Measurements from ENCODE around the gene CCDC33.

CCDC33 gene

DNA sequence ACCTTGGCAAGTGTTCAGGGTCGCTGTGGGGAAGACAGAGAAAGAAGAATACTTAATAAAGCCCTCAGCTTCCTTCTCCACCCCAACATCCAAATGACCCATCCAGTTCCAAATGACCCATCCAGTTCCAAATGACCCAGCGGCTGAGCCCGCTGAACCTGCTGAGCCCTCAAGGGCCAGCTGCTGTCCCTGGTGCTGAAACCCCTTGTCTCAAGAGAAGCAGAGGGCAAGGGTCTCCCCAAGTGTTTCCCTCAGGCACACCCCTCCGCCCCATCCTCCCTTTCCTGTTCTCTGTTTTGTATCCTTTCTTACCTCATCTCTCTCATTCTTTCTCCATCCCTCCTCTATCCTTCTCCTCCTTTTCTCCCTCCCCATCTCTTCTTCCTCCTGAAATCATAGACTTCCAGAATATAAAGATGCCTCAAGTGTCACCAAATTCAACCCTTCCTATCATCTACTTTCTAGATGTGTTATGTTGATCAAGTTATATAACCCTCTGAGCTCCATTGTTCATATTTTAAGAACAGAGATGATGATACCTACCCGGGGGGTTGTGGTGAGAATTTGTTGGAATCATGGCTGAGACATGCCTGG is 29.0 kb downstream of the CCDC33 start:
- H3K9me3 Mint-ChIP-seq = no peaks in the 10 kb centered on the region
- ATAC-seq (no peak), DNase-seq (peak; percentile 16)
- no peaks in the 10 kb centered on the region for H3K36me3 Mint-ChIP-seq (ENCODE audit: low read depth)
- no peak overlapping the region for H3K4me3 Mint-ChIP-seq
- no peaks in the 10 kb centered on the region for H3K4me1 Mint-ChIP-seq
- peaks cover 21% of the 10 kb centered on the region for H3K27me3 Mint-ChIP-seq
- H3K27ac Mint-ChIP-seq = no peak overlapping the region

DNA sequence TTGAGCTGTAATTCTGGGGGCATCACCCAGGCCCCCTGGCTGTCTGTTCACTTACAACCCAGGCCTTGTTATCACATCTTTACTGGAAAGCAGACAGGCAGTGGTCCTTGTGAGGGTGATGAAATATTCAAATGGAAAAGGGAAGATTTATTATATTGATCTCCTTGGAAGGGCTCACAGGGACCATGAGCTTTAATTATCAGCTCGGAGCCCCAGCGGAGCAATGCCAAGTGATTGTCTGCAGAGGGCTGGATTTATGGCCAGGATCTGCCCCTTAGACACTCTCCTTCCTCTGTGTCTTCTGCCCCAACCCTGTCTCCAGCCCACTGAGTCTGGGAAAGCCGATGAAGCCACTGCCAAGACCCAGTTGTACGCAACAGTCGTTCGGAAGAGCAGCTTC is 31.9 kb downstream of the CCDC33 start:
- ATAC-seq = no peak
- no peaks in the 10 kb centered on the region for H3K36me3 Mint-ChIP-seq (ENCODE audit: low read depth)
- no peak for DNase-seq
- H3K27ac Mint-ChIP-seq = no peak overlapping the region
- no peak overlapping the region for H3K4me3 Mint-ChIP-seq
- peaks cover 1% of the 10 kb centered on the region for H3K4me1 Mint-ChIP-seq
- peaks cover 32% of the 10 kb centered on the region for H3K27me3 Mint-ChIP-seq
- no peaks in the 10 kb centered on the region for H3K9me3 Mint-ChIP-seq

DNA sequence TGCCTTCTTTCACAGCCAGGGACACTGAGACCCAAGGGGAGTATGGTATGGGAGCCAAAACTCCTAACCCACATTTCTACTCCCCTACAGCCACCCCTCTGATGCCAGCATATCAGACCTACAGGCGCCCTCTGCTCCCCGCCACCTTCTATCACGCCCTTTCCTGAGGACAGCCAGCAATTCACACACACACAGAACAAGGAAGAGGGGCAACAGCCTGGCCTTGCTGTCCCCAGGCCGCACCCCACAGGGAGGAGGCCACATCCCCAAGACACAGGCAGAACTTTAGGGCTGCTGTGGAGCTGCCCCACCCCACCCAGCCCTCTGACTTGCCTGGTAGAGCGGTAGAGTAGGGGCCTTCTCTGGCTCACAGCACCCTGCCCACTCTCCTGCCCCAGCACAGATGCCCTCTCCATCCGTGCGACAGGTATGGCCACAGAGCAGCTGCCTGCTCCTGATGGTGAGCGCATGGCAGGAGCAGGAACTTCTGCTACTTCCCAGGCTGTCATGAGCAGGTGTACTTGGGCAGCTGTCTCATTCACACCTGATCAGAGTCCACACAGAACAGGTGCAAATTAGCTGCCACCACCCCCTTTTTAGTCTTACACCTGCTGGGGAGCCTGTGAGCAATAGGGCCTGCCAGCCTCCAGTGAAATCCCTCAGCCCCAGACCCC is 33.4 kb downstream of the CCDC33 start:
- H3K27ac Mint-ChIP-seq = no peak overlapping the region
- no peaks in the 10 kb centered on the region for H3K9me3 Mint-ChIP-seq
- peaks cover 25% of the 10 kb centered on the region for H3K27me3 Mint-ChIP-seq
- H3K4me3 Mint-ChIP-seq = no peak overlapping the region
- peaks cover 1% of the 10 kb centered on the region for H3K4me1 Mint-ChIP-seq
- no peaks in the 10 kb centered on the region for H3K36me3 Mint-ChIP-seq (ENCODE audit: low read depth)
- ATAC-seq (no peak), DNase-seq (no peak)

DNA sequence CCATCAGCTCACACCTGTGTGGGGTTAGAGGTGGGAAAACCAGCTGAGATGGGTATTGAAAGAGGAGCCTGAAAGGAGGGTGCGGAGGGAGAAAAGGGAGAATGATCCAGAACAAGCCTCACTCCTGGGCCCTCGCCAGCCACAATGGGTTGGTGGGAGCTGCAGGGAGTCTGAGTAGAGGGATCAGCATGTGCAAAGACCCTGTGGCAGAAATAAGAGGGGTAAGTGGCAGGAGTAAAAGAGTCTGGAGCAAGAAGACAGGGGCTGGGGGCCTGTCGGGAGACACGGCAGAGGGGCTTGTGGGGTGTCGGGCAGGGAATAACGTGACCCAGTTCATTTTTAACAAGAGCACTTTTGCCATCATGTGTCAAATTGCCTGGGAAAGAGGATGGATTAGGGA is 34.0 kb downstream of the CCDC33 start:
- DNase-seq = no peak
- H3K4me3 Mint-ChIP-seq = no peak overlapping the region
- no peak overlapping the region for H3K27ac Mint-ChIP-seq
- peaks cover 20% of the 10 kb centered on the region for H3K27me3 Mint-ChIP-seq
- H3K36me3 Mint-ChIP-seq (ENCODE audit: low read depth) = no peaks in the 10 kb centered on the region
- H3K4me1 Mint-ChIP-seq = peaks cover 1% of the 10 kb centered on the region
- no peak for ATAC-seq
- H3K9me3 Mint-ChIP-seq = no peaks in the 10 kb centered on the region

DNA sequence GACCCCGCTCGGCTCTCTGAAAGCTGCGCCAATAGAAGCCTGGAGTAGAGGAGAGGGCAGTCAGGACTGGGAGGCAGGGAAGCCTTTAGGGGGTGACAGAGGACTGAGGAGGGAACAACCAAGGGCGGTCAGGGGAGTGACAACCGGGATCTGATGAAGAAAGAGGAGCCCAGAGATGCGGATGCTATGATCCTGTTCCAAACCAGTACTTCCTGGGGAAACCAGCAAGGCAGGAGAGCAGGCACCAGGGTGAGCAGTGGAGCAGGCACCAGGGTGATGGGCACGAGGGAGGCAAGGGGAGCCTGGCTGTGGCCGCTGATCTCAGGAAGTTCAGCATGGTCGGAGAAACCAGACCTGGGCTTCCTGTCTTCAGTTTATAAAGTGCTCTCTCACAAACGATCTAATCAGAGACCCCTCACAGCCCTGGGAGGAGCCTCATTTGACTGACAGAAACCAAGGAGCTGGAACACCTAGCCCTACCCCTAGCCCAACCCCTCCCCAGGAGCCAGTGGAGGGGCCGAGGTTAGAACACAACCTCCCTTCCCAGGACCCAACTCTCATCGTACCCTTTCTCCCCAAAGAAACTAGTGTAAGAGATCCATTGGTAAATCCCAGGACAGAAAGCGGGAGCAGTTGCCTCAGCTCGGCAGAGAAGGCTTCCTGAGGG is 34.9 kb downstream of the CCDC33 start:
- H3K36me3 Mint-ChIP-seq (ENCODE audit: low read depth) = no peaks in the 10 kb centered on the region
- no peak overlapping the region for H3K4me3 Mint-ChIP-seq
- no peaks in the 10 kb centered on the region for H3K9me3 Mint-ChIP-seq
- DNase-seq (no peak), ATAC-seq (no peak)
- H3K27ac Mint-ChIP-seq = no peak overlapping the region
- peaks cover 1% of the 10 kb centered on the region for H3K4me1 Mint-ChIP-seq
- peaks cover 18% of the 10 kb centered on the region for H3K27me3 Mint-ChIP-seq

DNA sequence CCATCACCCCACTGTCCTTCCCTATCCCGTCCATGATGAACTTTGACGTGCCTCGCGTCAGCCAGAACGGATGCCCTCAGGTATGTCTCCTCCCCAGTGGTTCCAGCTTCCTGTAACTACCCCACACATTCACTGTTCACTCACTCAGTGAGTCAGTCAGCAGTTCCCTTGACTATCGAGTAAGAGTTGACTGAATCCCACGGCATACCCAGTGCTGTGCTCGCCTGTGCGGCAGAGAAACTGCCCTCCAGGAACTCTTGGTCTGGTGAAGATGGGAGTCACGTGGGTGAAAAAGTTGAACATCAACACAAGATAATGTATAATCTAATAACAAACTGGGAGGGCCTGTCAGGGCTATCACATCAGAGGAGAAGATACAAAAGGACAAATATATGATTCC is 36.7 kb downstream of the CCDC33 start:
- no peak for DNase-seq
- no peak overlapping the region for H3K4me3 Mint-ChIP-seq
- no peaks in the 10 kb centered on the region for H3K36me3 Mint-ChIP-seq (ENCODE audit: low read depth)
- H3K27ac Mint-ChIP-seq = no peak overlapping the region
- peaks cover 18% of the 10 kb centered on the region for H3K27me3 Mint-ChIP-seq
- ATAC-seq = no peak
- no peaks in the 10 kb centered on the region for H3K9me3 Mint-ChIP-seq
- H3K4me1 Mint-ChIP-seq = peaks cover 1% of the 10 kb centered on the region

DNA sequence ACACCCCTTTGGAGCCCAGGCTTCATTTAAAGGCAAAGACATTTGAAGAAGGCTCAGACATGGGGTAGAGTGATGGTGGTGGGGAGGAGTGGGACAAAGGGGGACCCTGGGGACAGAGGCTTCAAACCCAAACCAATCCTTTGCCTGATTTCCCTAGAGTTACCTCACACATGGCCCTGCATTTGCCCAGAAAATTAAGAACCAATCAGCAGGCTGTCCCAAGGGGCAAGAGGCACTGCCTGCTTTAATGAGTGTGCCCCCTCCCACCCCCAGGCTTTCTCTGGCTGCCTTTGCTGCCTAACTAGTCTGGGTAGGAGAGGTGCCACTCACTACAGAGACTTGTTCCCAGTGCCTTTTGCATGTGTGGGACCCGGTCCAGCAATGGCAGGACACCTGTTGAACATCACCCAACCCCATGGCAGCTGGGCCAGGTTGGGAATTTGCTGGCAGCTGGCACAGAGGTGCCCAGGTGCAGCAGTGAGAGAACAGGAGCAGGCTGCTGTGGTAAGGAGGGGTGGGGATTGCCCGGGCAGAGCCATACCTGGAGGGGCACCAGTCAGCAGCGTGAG is 38.4 kb downstream of the CCDC33 start:
- Mint-ChIP-seq H3K4me1 (peaks cover 1% of the 10 kb centered on the region), H3K27ac (no peak overlapping the region), H3K36me3 (ENCODE audit: low read depth) (no peaks in the 10 kb centered on the region), H3K4me3 (no peak overlapping the region), H3K27me3 (peaks cover 23% of the 10 kb centered on the region), H3K9me3 (no peaks in the 10 kb centered on the region)
- no peak for DNase-seq
- ATAC-seq = no peak

DNA sequence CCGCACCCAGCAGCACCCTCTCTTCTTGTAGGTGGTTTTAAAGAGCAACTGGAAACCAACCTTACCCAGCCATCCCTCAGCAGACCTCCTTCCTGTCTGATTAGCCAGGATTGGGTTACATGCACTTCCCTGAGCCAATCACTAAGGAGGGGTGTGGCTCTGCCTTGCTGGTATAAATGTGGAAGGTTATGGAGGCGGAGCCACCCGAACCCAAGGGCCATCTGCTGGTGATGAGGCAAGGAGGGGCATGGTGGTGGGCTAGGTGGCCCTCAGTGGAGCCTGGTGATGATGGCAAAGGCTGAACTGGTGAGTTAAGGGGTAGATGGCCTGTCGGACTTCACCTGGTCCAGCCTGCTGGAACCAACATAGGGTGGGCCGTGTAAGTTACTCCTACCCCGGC is 39.8 kb downstream of the CCDC33 start:
- H3K27ac Mint-ChIP-seq = no peak overlapping the region
- DNase-seq (no peak), ATAC-seq (peak; percentile 17)
- H3K4me3 Mint-ChIP-seq = no peak overlapping the region
- peaks cover 16% of the 10 kb centered on the region for H3K27me3 Mint-ChIP-seq
- H3K4me1 Mint-ChIP-seq = no peaks in the 10 kb centered on the region
- H3K9me3 Mint-ChIP-seq = no peaks in the 10 kb centered on the region
- no peaks in the 10 kb centered on the region for H3K36me3 Mint-ChIP-seq (ENCODE audit: low read depth)

DNA sequence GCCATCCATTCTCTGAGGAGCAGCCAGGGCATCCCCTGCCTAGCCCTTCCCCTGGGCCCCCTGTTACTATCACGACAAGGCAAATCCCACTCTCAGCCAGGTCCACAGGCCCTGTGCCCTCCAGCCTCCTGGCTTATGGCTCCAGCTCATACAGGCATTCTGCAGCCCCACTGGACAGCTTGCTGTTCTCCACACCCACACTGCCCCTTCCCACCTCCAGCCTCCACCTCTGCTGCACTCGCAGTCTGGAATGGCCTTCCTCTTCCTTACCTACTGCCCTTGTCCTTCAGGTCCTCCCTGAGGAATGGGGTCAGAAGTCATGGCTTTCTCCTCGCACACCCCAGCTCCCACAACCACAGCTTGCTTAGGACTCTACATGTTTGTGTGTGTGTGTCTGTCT is 40.4 kb downstream of the CCDC33 start:
- Mint-ChIP-seq H3K9me3 (no peaks in the 10 kb centered on the region), H3K4me3 (no peak overlapping the region), H3K4me1 (no peaks in the 10 kb centered on the region), H3K27me3 (peaks cover 18% of the 10 kb centered on the region), H3K27ac (no peak overlapping the region), H3K36me3 (ENCODE audit: low read depth) (no peaks in the 10 kb centered on the region)
- DNase-seq (no peak), ATAC-seq (no peak)

DNA sequence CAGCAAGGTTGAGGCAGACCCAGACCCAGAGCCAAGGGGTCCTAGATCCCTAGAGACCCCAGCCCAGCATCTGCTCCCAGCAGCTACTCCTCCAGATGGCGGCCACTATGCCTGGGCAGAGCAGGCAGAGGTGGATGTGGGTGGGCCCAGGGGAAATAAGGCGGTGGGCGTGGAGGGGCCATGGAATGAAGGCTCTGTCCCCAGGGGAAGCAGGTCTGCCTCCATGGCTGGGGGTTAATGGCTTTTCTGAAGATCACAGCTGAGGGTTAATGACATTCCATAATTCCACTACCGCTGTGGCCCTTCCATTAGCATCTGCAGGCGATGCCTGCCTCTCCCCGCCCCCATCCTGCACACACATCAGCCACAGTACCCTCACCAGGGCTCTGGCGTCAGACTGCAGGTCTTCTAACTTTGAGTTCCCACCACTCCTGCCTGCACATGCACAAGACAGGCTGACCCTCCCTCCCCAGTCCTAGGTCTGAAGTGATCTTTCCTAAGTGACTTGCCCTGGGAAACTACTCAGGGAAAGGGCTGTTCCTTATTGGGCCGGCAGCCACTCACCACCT is 41.2 kb downstream of the CCDC33 start:
- Mint-ChIP-seq H3K9me3 (no peaks in the 10 kb centered on the region), H3K4me3 (no peak overlapping the region), H3K4me1 (no peaks in the 10 kb centered on the region), H3K36me3 (ENCODE audit: low read depth) (no peaks in the 10 kb centered on the region), H3K27me3 (peaks cover 19% of the 10 kb centered on the region), H3K27ac (no peak overlapping the region)
- DNase-seq = no peak
- no peak for ATAC-seq

DNA sequence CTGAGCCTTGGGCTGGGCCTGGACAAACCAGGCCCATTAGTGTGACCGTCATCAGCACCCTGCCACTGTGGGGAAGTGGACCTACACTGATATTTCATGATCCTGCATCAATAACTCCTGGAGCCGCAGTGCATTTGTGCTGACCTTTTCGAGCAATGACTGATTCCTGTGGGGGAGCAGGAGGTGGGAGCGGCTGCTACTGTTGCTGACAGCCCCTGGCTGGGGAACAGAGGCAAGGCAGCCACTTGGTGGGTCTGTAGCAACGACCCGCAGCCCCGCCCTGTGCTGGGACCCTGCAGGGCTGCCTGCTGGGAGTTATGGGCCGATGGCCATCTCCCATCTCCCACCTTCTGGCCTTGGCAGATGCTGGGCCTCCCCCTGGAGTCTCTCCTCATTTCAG is 42.1 kb downstream of the CCDC33 start:
- H3K4me3 Mint-ChIP-seq = no peak overlapping the region
- DNase-seq (no peak), ATAC-seq (no peak)
- H3K4me1 Mint-ChIP-seq = no peaks in the 10 kb centered on the region
- no peak overlapping the region for H3K27ac Mint-ChIP-seq
- H3K36me3 Mint-ChIP-seq (ENCODE audit: low read depth) = no peaks in the 10 kb centered on the region
- H3K9me3 Mint-ChIP-seq = no peaks in the 10 kb centered on the region
- H3K27me3 Mint-ChIP-seq = peaks cover 19% of the 10 kb centered on the region

DNA sequence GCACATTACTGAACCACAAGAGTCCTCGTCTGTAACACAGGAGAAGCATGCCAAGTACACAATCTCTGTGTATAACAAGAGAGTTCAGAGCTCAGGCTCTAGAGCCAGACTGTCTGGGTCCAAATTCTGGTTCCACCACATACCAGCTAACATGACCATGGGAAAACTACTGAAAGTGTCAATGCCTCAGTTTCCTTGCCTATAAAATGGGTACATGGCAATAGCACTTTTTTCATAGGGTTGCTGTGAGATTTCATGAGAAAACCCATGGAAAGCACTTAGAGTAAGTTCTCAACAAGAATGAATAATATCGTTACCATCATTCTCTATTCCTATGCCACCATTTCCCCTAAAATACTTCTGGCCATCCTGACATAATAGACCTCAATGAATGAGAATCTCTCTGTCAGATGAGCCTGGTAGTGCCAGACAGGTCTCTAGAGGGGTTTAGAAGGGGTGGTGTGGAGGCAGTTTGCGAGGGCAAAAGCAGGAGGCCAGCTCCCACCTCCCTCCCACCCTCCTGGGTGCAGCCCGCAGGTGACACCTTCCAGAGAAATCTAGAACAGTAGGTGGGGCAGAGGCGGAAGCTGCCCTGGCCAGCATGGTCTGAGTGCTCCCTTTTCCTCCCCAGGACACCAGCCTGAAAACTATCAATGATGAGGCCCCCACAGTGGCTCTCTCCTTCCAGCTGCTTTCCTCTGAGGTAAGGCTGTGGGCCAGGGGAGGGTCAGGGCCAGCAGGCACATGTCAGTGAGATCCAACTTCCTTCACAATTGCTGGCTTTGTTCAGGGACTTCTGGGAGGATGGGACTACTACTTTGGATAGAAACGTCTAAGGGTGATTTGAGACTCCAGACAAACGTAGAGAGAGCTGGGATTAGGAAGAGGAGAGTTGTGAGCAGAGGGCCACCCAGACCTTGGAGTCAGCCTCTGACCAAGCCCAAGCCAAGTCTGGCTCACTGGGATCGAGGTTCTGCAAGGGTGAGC is 45.3 kb downstream of the CCDC33 start:
- no peak for ATAC-seq
- Mint-ChIP-seq H3K4me1 (no peaks in the 10 kb centered on the region), H3K27ac (no peak overlapping the region), H3K27me3 (peaks cover 18% of the 10 kb centered on the region), H3K4me3 (no peak overlapping the region), H3K36me3 (ENCODE audit: low read depth) (no peaks in the 10 kb centered on the region), H3K9me3 (no peaks in the 10 kb centered on the region)
- no peak for DNase-seq

DNA sequence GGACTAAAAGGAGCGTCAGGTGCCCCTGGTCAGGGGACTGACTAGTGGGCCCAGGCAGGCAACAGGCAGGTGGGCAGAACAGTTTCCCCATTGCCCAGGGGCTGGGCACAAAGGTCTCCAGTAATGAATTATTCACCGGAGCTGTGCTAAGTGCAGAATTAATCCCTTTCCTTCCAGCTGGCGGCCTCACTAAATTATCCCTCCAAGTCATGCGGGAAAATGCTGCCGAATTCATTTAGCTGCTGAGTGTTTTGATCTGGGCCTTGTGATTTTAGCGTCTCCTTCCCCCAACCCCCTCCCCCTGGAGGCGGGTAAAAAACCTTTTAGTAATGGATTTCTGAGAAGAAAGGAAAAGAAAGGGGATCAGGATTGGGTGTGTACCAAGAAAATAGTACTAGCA is 47.2 kb downstream of the CCDC33 start:
- no peak overlapping the region for H3K4me3 Mint-ChIP-seq
- H3K27me3 Mint-ChIP-seq = peaks cover 24% of the 10 kb centered on the region
- H3K4me1 Mint-ChIP-seq = no peaks in the 10 kb centered on the region
- no peak overlapping the region for H3K27ac Mint-ChIP-seq
- no peaks in the 10 kb centered on the region for H3K9me3 Mint-ChIP-seq
- ATAC-seq (no peak), DNase-seq (no peak)
- no peaks in the 10 kb centered on the region for H3K36me3 Mint-ChIP-seq (ENCODE audit: low read depth)

DNA sequence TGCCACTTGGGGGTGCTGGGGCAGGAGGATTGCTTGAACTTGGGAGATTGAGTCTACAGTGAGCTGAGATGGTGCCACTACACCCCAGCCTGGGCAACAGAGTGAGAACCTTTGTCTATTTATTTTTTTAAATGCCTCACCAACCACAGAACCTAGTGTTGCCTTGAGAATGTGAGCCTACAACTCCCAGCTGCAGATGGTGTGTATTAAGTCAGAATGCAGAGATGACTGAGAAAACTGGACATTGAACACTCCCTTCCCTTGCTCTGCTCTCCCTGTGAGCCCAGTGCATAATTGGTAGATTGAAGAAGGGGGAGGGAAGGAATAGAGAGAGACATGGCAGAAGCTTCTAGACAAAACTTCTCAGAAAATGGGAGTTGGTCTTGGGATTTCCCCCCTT is 53.5 kb downstream of the CCDC33 start:
- H3K4me3 Mint-ChIP-seq = no peak overlapping the region
- peaks cover 23% of the 10 kb centered on the region for H3K4me1 Mint-ChIP-seq
- H3K27ac Mint-ChIP-seq = no peak overlapping the region
- ATAC-seq (no peak), DNase-seq (no peak)
- H3K9me3 Mint-ChIP-seq = no peaks in the 10 kb centered on the region
- no peaks in the 10 kb centered on the region for H3K36me3 Mint-ChIP-seq (ENCODE audit: low read depth)
- H3K27me3 Mint-ChIP-seq = peaks cover 26% of the 10 kb centered on the region

Measured in activated naive CD8-positive, alpha-beta T cell treated with anti-CD3 and anti-CD28 coated beads, Interleukin-2, amount 50 U/mL, for 24 hours (primary cell).